NCI-H510A treated with DMSO at 0.1 percent for 48 hours (cell line): ENCODE data around the gene BANF2.
"Not testable (repeated sequence)": the region's sequence is repeated elsewhere in the genome, so short reads cannot be mapped to it uniquely, and the experiment has no call there.

ENCODE experiments used
- DNase-seq: peaks from one replicate; lab custom pipeline; 2025; lab: John Stamatoyannopoulos, UW

Gene BANF2

DNA sequence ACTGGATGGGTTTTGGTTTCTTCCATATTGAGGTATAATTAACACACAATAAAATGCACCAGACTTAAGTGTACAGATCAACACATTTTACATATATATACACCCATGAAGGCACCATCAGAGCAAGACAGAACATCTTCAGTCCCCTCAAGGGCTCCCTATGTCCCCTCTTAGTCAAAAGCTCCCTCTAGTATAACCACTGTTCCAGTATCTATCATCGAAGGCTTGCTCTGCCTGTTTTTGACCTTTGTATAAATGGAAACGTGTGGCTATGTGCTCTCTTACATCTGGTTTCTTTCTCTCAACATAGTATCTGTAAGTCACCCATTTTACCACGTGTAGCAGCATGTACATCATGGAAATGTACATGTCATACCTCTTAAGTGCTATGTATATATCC lies 66.5 kb downstream of the BANF2 start:
- DNase-seq = no peak

- peak; percentile 55 for DNase-seq
Measured at GRCh38 chr20:17767624-17768023, 67.9 kb downstream of the BANF2 start.

DNA sequence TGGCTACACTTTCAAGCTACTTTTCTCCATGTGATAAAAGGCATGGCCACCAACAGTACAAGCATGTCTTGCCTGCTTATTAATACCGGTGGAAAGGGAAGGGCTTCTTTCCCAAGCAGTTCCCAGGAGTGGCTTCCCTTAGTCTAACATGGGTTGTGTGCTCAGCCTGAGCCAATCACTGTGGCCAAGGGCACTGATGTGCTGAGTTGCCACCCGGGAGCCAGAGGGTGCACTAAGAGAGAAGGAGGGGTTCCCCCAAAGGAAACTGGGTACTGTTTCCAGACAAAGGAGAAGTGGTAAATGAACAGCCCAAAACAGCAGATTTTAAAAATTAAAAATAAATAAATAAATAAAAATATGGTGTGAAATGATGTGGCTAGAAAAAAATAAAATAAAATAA lies 68.5 kb downstream of the BANF2 start:
- no peak for DNase-seq

- not testable (repeated sequence) for DNase-seq
Measured at GRCh38 chr20:17769716-17770115, 70.0 kb downstream of the BANF2 start.

GRCh38 chr20:17771206-17772004 lies 71.6 kb downstream of the BANF2 start:
- peak; percentile 19 for DNase-seq

GRCh38 chr20:17772005-17772343 lies 72.2 kb downstream of the BANF2 start:
- DNase-seq = no peak

DNA sequence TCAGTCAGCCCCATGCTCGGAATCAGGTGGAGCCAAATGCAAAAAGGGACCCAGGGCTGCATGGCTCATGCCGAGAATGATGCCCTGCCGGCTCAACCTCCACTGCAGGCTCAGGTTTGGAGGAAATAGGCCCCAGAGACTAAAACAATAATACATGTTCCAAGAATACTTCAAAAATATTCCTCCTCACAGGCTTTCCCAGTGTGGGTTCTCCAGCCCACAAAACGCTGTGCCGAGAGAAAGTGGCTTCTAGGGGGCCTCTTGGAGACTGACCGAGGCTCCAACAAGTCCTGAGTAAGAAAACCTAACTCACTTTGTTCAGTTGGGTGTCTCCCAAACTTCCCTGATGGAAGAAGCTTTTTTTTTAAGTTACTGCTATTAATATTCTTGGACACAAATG lies 73.9 kb downstream of the BANF2 start:
- no peak for DNase-seq

DNA sequence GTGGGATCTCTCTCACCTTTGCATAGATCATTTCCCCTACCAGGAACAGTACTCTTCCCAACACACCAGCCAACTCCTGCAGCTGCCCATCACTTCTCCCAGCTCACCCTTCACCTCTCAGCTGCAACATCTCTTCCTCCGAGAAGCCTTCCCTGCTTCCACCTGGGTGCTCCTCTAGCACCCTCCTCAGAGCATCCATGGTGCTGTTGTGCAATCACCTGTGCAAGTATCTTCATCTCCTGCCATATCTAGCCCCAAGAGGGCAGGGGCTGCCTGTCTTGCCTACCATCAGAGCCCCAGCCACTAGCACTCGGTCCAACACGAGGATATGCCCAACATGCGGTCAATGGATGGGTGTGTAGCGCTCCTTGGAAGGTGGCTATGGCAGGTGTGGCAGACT lies 75.8 kb downstream of the BANF2 start:
- DNase-seq = no peak

- DNase-seq = no peak
Measured at GRCh38 chr20:17776551-17776950, 76.8 kb downstream of the BANF2 start.

DNA sequence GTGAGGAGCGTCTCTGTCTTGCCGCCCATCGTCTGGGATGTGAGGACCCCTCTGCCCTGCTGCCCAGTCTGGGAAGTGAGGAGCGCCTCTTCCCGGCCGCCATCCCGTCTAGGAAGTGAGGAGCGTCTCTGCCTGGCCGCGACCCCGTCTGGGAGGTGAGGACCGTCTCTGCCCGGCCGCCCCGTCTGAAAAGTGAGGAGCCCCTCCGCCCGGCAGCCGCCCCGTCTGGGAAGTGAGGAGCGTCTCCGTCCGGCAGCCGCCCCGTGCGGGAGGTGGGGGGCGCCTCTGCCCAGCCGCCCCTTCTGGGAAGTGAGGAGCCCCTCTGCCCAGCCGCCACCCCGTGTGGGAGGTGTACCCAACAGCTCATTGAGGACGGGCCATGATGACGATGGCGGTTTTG lies 79.2 kb downstream of the BANF2 start:
- not testable (repeated sequence) for DNase-seq

DNA sequence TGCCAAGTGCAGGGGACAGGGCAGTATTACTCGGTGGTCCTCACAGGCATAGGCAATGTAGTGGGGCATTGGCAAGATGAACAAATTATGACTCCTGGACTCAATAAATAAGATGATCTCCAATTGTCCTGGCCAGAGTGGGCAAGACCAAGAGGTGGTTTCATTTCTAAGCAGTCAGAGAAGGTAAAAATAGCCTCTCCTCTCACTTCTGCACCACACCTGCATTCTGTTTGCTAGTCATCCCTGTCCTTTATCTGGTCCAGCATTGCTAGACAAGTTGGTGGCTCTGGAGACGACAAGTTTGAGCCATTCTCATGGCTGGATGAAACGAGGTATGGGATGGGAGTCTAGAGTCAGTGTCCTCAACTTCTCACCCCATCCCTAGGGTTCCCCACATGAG lies 83.0 kb downstream of the BANF2 start:
- no peak for DNase-seq

- no peak for DNase-seq
Measured at GRCh38 chr20:17783671-17784070, 83.9 kb downstream of the BANF2 start.

DNA sequence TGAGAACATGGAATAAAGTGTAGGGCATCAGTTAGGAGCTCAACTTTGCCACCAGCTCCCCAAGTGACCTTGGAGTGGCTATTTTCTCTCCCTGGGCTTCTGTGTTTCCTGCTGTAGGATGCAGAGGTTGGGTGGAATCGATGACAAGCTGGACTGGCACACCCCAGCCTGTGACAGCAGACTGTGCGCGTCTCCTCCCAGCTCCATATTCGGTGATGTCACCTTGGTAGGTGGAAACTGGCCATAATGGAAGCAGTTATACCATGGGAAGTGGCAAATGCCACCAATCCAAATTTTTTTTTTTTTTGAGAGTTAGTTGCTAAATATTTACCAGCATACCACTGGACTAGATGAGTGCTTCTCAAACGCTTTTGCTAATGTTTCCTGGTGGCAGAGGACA lies 85.2 kb downstream of the BANF2 start:
- no peak for DNase-seq
